Measurements from ENCODE around the gene FPR3.

DNA sequence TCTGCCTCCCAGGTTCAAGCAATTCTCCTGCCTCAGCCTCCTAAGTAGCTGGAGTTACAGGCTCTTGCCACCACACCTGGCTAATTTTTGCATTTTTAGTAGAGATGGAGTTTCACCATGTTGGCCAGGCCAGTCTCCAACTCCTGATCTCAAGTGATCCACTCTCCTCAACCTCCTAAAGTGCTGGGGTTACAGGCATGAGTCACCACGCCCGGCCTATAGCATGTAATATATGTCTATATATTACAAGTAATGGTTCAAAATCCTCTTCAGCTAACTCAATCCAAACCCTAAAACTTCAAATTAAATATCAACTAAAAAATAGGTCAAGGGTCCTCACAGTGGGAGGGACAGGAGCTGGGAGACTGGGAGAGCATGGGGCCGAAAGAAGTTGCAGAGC, 28.0 kb downstream of the FPR3 start:
- TF ChIP-seq JUN (IDR thresholded peaks at IDR 0.05; ENCODE audit: borderline replicate concordance, insufficient read depth, insufficient read length, low read depth): no peak
- no peak for TF ChIP-seq CTCF (IDR thresholded peaks at IDR 0.05; ENCODE audit: extremely low read depth in 1 of 2, insufficient read depth in 1 of 2, low read depth in 1 of 2, low read length in 2 of 2)
- TF ChIP-seq, protein P1, sequence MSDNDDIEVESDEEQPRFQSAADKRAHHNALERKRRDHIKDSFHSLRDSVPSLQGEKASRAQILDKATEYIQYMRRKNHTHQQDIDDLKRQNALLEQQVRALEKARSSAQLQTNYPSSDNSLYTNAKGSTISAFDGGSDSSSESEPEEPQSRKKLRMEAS (IDR thresholded peaks at IDR 0.05; ENCODE audit: insufficient read depth, insufficient read length): no peak
- TF ChIP-seq EZH2 (IDR thresholded peaks at IDR 0.05; ENCODE audit: borderline replicate concordance, low read depth, low read length, severe bottlenecking): no peak
- no peak for TF ChIP-seq POLR2A (IDR thresholded peaks at IDR 0.05; ENCODE audit: low read depth, low read length)
- TF ChIP-seq MYC (IDR thresholded peaks at IDR 0.05; ENCODE audit: low read depth, low read length): no peak
- TF ChIP-seq POLR2AphosphoS5 (IDR thresholded peaks at IDR 0.05; ENCODE audit: insufficient read depth, low read depth, low read length): no peak
- TF ChIP-seq FOS (IDR thresholded peaks at IDR 0.05; ENCODE audit: borderline replicate concordance, insufficient read depth, low read length): no peak

Measured in endothelial cell of umbilical vein (primary cell).